ENCODE data around the gene GLB1L2.

- TF ChIP-seq, protein P1, sequence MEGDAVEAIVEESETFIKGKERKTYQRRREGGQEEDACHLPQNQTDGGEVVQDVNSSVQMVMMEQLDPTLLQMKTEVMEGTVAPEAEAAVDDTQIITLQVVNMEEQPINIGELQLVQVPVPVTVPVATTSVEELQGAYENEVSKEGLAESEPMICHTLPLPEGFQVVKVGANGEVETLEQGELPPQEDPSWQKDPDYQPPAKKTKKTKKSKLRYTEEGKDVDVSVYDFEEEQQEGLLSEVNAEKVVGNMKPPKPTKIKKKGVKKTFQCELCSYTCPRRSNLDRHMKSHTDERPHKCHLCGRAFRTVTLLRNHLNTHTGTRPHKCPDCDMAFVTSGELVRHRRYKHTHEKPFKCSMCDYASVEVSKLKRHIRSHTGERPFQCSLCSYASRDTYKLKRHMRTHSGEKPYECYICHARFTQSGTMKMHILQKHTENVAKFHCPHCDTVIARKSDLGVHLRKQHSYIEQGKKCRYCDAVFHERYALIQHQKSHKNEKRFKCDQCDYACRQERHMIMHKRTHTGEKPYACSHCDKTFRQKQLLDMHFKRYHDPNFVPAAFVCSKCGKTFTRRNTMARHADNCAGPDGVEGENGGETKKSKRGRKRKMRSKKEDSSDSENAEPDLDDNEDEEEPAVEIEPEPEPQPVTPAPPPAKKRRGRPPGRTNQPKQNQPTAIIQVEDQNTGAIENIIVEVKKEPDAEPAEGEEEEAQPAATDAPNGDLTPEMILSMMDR (IDR thresholded peaks at IDR 0.05; ENCODE audit: low read depth, low read length) = no peak
- no peak for TF ChIP-seq EZH2phosphoT487 (IDR thresholded peaks at IDR 0.05; ENCODE audit: low read depth)
These were observed 55.2 kb downstream of the GLB1L2 start for GRCh38 chr11:134386945-134387344.
